HCT116 (cell line): Measurements from ENCODE around the gene SPG7.

Experiments
- CBX3 ChIP-seq: IDR thresholded peaks from 2 replicates; pipeline ENCODE4 v1.6.1; 2012; ENCODE audit warnings: low read depth
- CTCF ChIP-seq, 3 experiments: fragments of 200-600 bp in 1 of 3; sonication (generic) in 1 of 3; IDR thresholded peaks in 2 of 3; conservative IDR thresholded peaks in 1 of 3; 2 replicates each; pipeline ENCODE4 v1.5.1; 2012 to 2017; ENCODE audit warnings: low read depth in 2 of 3, low read length in 2 of 3, antibody characterized with exemption in 1 of 3, borderline replicate concordance in 1 of 3, control low read depth in 1 of 3, mild to moderate bottlenecking in 1 of 3, mixed read lengths in 1 of 3, mixed run types in 1 of 3, moderate library complexity in 1 of 3; ENCODE audit not compliant: insufficient read depth in 1 of 3
- EZH2 ChIP-seq: fragments of 200-600 bp; sonication (generic); IDR thresholded peaks from 2 replicates; pipeline ENCODE4 v1.6.1; 2017; ENCODE audit warnings: antibody characterized with exemption, mixed run types
- JUND ChIP-seq: IDR thresholded peaks from 2 replicates; pipeline ENCODE4 v1.6.1; 2012
- POLR2A ChIP-seq: IDR thresholded peaks from 2 replicates; pipeline ENCODE4 v1.7.0; 2011; ENCODE audit warnings: borderline replicate concordance; ENCODE audit not compliant: insufficient read depth, insufficient read length; ENCODE audit errors: extremely low read depth
- RAD21 ChIP-seq: IDR thresholded peaks from 2 replicates; pipeline ENCODE4 v1.6.1; 2012; ENCODE audit warnings: low read depth, mild to moderate bottlenecking

GRCh38 chr16:89600427-89600826 lies 92.2 kb downstream of the SPG7 start:
- TF ChIP-seq POLR2A, result no peak
- no peak for TF ChIP-seq EZH2
- TF ChIP-seq RAD21, result no peak
- no peak for TF ChIP-seq CBX3
- TF ChIP-seq JUND, result no peak
- TF ChIP-seq CTCF (IDR thresholded peaks at IDR 0.05 in 2 of 3, conservative IDR thresholded peaks at IDR 0.05 in 1 of 3; ENCODE audit: borderline replicate concordance in 1 of 3, insufficient read depth in 1 of 3, low read depth in 2 of 3, low read length in 2 of 3), result no peak
